ENCODE measurements around the gene RUBCN. TPM values are rescaled to one million over a fixed set of nuclear protein-coding genes. Genes with fewer than 3 reads are reported as not detected.

The RUBCN gene
- total and polyA plus RNA-seq, 11 donors = 14.9 to 53.4 (median 36.9) TPM

DNA sequence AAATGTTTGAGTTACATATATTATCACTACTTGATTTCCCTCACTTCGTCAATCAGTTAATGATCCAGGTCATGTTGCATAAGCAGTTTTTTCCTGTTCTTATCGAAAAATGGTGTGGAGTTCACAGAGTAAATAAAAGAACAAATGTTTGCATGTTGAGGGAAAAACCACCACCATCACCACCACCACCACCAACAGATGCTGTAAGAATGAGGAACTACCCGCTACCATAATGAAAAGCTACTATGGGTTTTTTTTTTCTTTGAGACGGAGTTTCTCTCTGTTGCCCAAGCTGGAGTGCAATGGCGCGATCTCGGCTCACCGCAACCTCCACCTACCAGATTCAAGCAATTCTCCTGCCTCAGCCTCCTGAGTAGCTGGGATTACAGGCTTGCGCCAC, 27.6 kb downstream of the RUBCN start:
- TF ChIP-seq POLR2A (IDR thresholded peaks at IDR 0.05) = no peak
- TF ChIP-seq, protein P1, sequence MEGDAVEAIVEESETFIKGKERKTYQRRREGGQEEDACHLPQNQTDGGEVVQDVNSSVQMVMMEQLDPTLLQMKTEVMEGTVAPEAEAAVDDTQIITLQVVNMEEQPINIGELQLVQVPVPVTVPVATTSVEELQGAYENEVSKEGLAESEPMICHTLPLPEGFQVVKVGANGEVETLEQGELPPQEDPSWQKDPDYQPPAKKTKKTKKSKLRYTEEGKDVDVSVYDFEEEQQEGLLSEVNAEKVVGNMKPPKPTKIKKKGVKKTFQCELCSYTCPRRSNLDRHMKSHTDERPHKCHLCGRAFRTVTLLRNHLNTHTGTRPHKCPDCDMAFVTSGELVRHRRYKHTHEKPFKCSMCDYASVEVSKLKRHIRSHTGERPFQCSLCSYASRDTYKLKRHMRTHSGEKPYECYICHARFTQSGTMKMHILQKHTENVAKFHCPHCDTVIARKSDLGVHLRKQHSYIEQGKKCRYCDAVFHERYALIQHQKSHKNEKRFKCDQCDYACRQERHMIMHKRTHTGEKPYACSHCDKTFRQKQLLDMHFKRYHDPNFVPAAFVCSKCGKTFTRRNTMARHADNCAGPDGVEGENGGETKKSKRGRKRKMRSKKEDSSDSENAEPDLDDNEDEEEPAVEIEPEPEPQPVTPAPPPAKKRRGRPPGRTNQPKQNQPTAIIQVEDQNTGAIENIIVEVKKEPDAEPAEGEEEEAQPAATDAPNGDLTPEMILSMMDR (IDR thresholded peaks at IDR 0.05) = no peak
- WGBS, 4 donors = 91 to 97% (median 95%) methylated on average over 9 of the region's 9 CpGs
- peaks cover 0 to 30% (median 10%) of the 10 kb centered on the region in 9 donors for H3K36me3 ChIP-seq
- intact Hi-C loops (cut with DNase I) = no loop called here
- DNase-seq (no peak), ATAC-seq (no peak)
- H3K27ac ChIP-seq = no peak overlapping the region
- no peak overlapping the region for H3K4me3 ChIP-seq
- no peaks in the 10 kb centered on the region for H3K9me3 ChIP-seq
- H3K27me3 ChIP-seq = no peaks in the 10 kb centered on the region
- H3K4me1 ChIP-seq = peaks cover 0 to 25% (median 20%) of the 10 kb centered on the region in 12 donors

DNA sequence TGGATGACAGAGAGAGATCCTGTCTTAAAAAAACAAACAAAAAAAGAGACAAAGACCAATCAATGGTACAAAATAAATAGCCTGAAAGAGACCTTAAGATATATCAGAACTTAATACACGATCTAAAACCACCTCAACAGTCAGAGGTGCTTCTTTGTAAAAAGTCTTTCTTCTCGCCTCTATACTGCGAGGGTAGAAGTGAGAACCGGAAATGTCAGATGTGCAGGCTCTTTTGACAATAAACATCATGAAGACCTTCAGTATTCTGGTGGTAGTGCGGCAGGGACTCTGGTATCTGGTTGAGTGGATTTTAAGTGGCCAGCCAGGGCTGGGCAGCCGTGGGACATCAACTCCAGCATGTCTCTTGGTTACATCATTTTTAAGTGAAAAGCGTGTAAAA, 30.0 kb downstream of the RUBCN start:
- intact Hi-C loops (cut with DNase I) = no loop called here
- no peak overlapping the region for H3K27ac ChIP-seq
- DNase-seq = no peak
- ATAC-seq = no peak
- H3K27me3 ChIP-seq = no peaks in the 10 kb centered on the region
- H3K4me3 ChIP-seq = no peak overlapping the region
- H3K36me3 ChIP-seq = peaks cover 0 to 55% (median 34%) of the 10 kb centered on the region in 9 donors
- 92 to 96% (median 94%) methylated on average over 7 of the region's 7 CpGs for WGBS, 4 donors
- TF ChIP-seq, protein P1 (IDR thresholded peaks at IDR 0.05) = no peak
- no peak for TF ChIP-seq POLR2A (IDR thresholded peaks at IDR 0.05)
- H3K4me1 ChIP-seq = peaks cover 0 to 9% (median 1%) of the 10 kb centered on the region in 12 donors
- H3K9me3 ChIP-seq = no peaks in the 10 kb centered on the region

DNA sequence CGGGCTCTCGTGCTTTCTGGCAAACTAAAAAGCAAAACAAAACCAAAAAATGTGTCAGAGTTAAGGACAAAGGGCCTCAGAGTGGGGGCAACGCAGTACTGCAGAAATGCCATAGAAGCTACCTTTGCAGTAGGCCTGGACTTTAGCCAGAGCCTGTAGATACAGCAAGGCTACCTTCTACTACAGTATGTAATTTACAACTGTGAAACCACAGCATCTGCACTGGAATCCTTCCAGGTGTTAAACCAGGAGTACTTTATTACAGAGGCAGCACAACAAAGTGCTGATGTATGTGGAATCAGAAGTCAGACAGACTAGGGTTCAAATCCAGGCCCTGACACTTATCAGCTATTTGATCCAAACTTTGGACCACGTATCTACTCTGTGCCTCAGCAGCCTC, 34.9 kb downstream of the RUBCN start:
- no peak for ATAC-seq
- TF ChIP-seq, protein P1 (IDR thresholded peaks at IDR 0.05) = no peak
- no peak for TF ChIP-seq POLR2A (IDR thresholded peaks at IDR 0.05)
- H3K36me3 ChIP-seq = peaks cover 3 to 95% (median 77%) of the 10 kb centered on the region in 9 donors

DNA sequence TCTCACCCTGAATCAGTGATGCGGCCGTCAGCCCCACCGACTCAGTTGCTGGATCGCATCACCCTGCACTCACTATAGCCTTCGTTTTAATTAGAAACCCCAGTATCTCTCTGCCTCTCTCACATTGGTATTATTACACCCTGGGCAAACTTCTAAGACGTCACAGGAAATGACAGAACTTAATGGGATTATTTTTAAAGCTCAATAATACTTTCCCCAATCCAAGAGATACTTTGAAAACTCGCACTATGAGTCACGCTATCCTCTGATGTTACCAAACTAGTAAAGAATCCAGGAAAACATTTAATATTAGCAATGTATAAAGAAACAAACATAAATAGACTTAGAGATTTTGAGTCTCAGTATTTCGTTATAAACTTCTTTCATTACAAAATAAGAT, 36.6 kb downstream of the RUBCN start:
- WGBS, 4 donors = 81 to 88% (median 85%) methylated on average over 9 of the region's 9 CpGs
- H3K9me3 ChIP-seq = no peaks in the 10 kb centered on the region
- ATAC-seq (no peak), DNase-seq (no peak)
- no peaks in the 10 kb centered on the region for H3K4me1 ChIP-seq
- H3K36me3 ChIP-seq = peaks cover 3 to 100% (median 95%) of the 10 kb centered on the region in 9 donors
- TF ChIP-seq, protein P1 (IDR thresholded peaks at IDR 0.05) = no peak
- no peak for TF ChIP-seq POLR2A (IDR thresholded peaks at IDR 0.05)
- H3K27ac ChIP-seq = no peak overlapping the region
- H3K4me3 ChIP-seq = no peak overlapping the region
- intact Hi-C loops (cut with DNase I) = no loop called here
- H3K27me3 ChIP-seq = no peaks in the 10 kb centered on the region

More for the DNA sequence above, 34.9 kb downstream of the RUBCN start:
- Histone ChIP-seq H3K27ac (no peak overlapping the region), H3K27me3 (no peaks in the 10 kb centered on the region), H3K9me3 (no peaks in the 10 kb centered on the region), H3K4me3 (no peak overlapping the region), H3K4me1 (no peaks in the 10 kb centered on the region)
- DNase-seq = no peak
- 96 to 98% (median 98%) methylated on average over 4 of the region's 4 CpGs for WGBS, 4 donors
- intact Hi-C loops (cut with DNase I) = no loop called here

Data from heart left ventricle (tissue), 16 donors.